ENCODE measurements around the gene NPPC.
"Not testable (repeated sequence)": the region's sequence is repeated elsewhere in the genome, so short reads cannot be mapped to it uniquely, and the experiment has no call there.

Gene NPPC

GRCh38 chr2:231910771-231911170, 15.4 kb downstream of the NPPC start:
- Histone ChIP-seq H3K4me1 (no peaks in the 10 kb centered on the region), H2AFZ (no peak overlapping the region), H3K4me3 (ENCODE audit: low read depth, low read length) (no peak overlapping the region), H3K27me3 (ENCODE audit: control insufficient read depth, insufficient read depth, low read length) (no peaks in the 10 kb centered on the region), H3K27ac (no peak overlapping the region), H3K36me3 (ENCODE audit: control insufficient read depth, insufficient read depth, low read length) (no peaks in the 10 kb centered on the region), H3K9me3 (ENCODE audit: control insufficient read depth, low read length) (no peaks in the 10 kb centered on the region), H3K79me2 (no peaks in the 10 kb centered on the region), H3K9ac (no peak overlapping the region), H3K4me2 (ENCODE audit: low read length) (no peak overlapping the region)
- TF ChIP-seq CTCF (IDR thresholded peaks at IDR 0.05), result no peak

GRCh38 chr2:231910161-231910560, 16.0 kb downstream of the NPPC start:
- H3K79me2 ChIP-seq; H3K27me3 ChIP-seq (ENCODE audit: control insufficient read depth, insufficient read depth, low read length); H3K9ac ChIP-seq; H3K4me1 ChIP-seq; H3K4me3 ChIP-seq (ENCODE audit: low read depth, low read length); H2AFZ ChIP-seq; H3K27ac ChIP-seq; H3K4me2 ChIP-seq (ENCODE audit: low read length); H3K9me3 ChIP-seq (ENCODE audit: control insufficient read depth, low read length); H3K36me3 ChIP-seq (ENCODE audit: control insufficient read depth, insufficient read depth, low read length): not testable (repeated sequence)

GRCh38 chr2:231909631-231910030, 16.6 kb downstream of the NPPC start:
- no peaks in the 10 kb centered on the region for H3K79me2 ChIP-seq
- no peaks in the 10 kb centered on the region for H3K9me3 ChIP-seq (ENCODE audit: control insufficient read depth, low read length)
- H3K9ac ChIP-seq, result no peak overlapping the region
- H3K27ac ChIP-seq, result no peak overlapping the region
- no peaks in the 10 kb centered on the region for H3K4me1 ChIP-seq
- no peaks in the 10 kb centered on the region for H3K36me3 ChIP-seq (ENCODE audit: control insufficient read depth, insufficient read depth, low read length)
- no peak for TF ChIP-seq CTCF (IDR thresholded peaks at IDR 0.05)
- H3K4me3 ChIP-seq (ENCODE audit: low read depth, low read length), result no peak overlapping the region
- no peak overlapping the region for H2AFZ ChIP-seq
- no peak overlapping the region for H3K4me2 ChIP-seq (ENCODE audit: low read length)
- no peaks in the 10 kb centered on the region for H3K27me3 ChIP-seq (ENCODE audit: control insufficient read depth, insufficient read depth, low read length)

- H3K27ac ChIP-seq, result no peak overlapping the region
- H3K9ac ChIP-seq, result no peak overlapping the region
- H2AFZ ChIP-seq, result no peak overlapping the region
- no peaks in the 10 kb centered on the region for H3K36me3 ChIP-seq (ENCODE audit: control insufficient read depth, insufficient read depth, low read length)
- TF ChIP-seq CTCF (IDR thresholded peaks at IDR 0.05), result no peak
- no peaks in the 10 kb centered on the region for H3K79me2 ChIP-seq
- no peak overlapping the region for H3K4me3 ChIP-seq (ENCODE audit: low read depth, low read length)
- H3K27me3 ChIP-seq (ENCODE audit: control insufficient read depth, insufficient read depth, low read length), result no peaks in the 10 kb centered on the region
- H3K4me2 ChIP-seq (ENCODE audit: low read length), result no peak overlapping the region
- H3K9me3 ChIP-seq (ENCODE audit: control insufficient read depth, low read length), result no peaks in the 10 kb centered on the region
- H3K4me1 ChIP-seq, result no peaks in the 10 kb centered on the region
Measured at GRCh38 chr2:231908584-231908983, 17.6 kb downstream of the NPPC start.

GRCh38 chr2:231907765-231908164, 18.4 kb downstream of the NPPC start:
- Histone ChIP-seq H3K27me3 (ENCODE audit: control insufficient read depth, insufficient read depth, low read length) (no peaks in the 10 kb centered on the region), H2AFZ (no peak overlapping the region), H3K9me3 (ENCODE audit: control insufficient read depth, low read length) (no peaks in the 10 kb centered on the region), H3K27ac (no peak overlapping the region), H3K4me1 (no peaks in the 10 kb centered on the region), H3K9ac (no peak overlapping the region), H3K4me2 (ENCODE audit: low read length) (no peak overlapping the region), H3K36me3 (ENCODE audit: control insufficient read depth, insufficient read depth, low read length) (no peaks in the 10 kb centered on the region), H3K4me3 (ENCODE audit: low read depth, low read length) (no peak overlapping the region), H3K79me2 (no peaks in the 10 kb centered on the region)
- no peak for TF ChIP-seq CTCF (IDR thresholded peaks at IDR 0.05)

Measured in parathyroid adenoma (tissue), 2 donors.